ENCODE data around the gene LGI2. TPM values are rescaled to one million over a fixed set of nuclear protein-coding genes. Genes with fewer than 3 reads are reported as not detected.
A peak's percentile ranks its signal among the peaks of the same experiment; 100 is the strongest.

The LGI2 gene
- total RNA-seq, 1 donor from 2014 or later, result 0.98 TPM

DNA sequence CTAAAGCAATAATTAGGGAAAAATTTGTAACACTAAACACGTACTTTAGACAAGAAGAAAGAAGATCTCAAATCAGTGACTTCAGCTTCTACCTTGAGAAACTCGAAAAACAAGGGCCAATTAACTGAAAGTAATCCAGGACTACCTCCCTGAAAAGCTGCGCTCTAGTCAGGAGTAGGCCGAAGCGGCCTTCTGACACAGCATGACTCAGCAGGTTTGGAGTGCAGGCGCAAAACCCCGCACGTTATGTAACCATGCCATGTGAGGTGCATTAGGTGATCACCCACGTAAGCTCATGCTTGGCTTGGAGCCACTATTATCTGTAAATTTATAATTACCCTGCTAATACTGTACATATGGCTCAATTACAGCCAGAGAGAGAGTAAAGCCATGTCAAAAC is 65.1 kb downstream of the LGI2 start:
- no peaks in the 10 kb centered on the region for H3K27me3 ChIP-seq
- H3K4me3 ChIP-seq, result no peak overlapping the region
- no peaks in the 10 kb centered on the region for H3K9me3 ChIP-seq
- TF ChIP-seq POLR2AphosphoS5 (IDR thresholded peaks at IDR 0.05; ENCODE audit: insufficient read depth in 1 of 2, low read depth in 1 of 2) (no peak), CTCF (IDR thresholded peaks at IDR 0.05) (no peak), POLR2A (IDR thresholded peaks at IDR 0.05) (no peak)
- H3K36me3 ChIP-seq, result no peaks in the 10 kb centered on the region
- H3K27ac ChIP-seq, result no peak overlapping the region
- intact Hi-C loops (cut with DNase I), result no loop called here
- no peaks in the 10 kb centered on the region for H3K4me1 ChIP-seq
- peak; percentile 6 to 71 for DNase-seq (ENCODE audit: extremely low spot score in 2 of 2)

- TF ChIP-seq CTCF (IDR thresholded peaks at IDR 0.05) (no peak), POLR2A (IDR thresholded peaks at IDR 0.05) (no peak), POLR2AphosphoS5 (IDR thresholded peaks at IDR 0.05; ENCODE audit: insufficient read depth in 1 of 2, low read depth in 1 of 2) (no peak)
- no peaks in the 10 kb centered on the region for H3K36me3 ChIP-seq
- no peaks in the 10 kb centered on the region for H3K4me1 ChIP-seq
- DNase-seq (ENCODE audit: extremely low spot score in 2 of 2), result peak; percentile 31 to 40
- intact Hi-C loops (cut with DNase I), result no loop called here
- H3K27ac ChIP-seq, result no peak overlapping the region
- H3K4me3 ChIP-seq, result no peak overlapping the region
- H3K27me3 ChIP-seq, result no peaks in the 10 kb centered on the region
- H3K9me3 ChIP-seq, result no peaks in the 10 kb centered on the region
Measured at GRCh38 chr4:24963277-24963676, 67.5 kb downstream of the LGI2 start.

GRCh38 chr4:24957886-24958285 is 72.9 kb downstream of the LGI2 start:
- Histone ChIP-seq H3K4me3 (no peak overlapping the region), H3K36me3 (no peaks in the 10 kb centered on the region), H3K9me3 (peaks cover 5% of the 10 kb centered on the region), H3K4me1 (no peaks in the 10 kb centered on the region), H3K27ac (no peak overlapping the region), H3K27me3 (no peaks in the 10 kb centered on the region)
- intact Hi-C loops (cut with DNase I), result no loop called here
- TF ChIP-seq POLR2AphosphoS5 (IDR thresholded peaks at IDR 0.05; ENCODE audit: insufficient read depth in 1 of 2, low read depth in 1 of 2) (no peak), CTCF (IDR thresholded peaks at IDR 0.05) (no peak), POLR2A (IDR thresholded peaks at IDR 0.05) (no peak)
- DNase-seq (ENCODE audit: extremely low spot score in 2 of 2), result peak in 1 of 2 donors; percentile 3

DNA sequence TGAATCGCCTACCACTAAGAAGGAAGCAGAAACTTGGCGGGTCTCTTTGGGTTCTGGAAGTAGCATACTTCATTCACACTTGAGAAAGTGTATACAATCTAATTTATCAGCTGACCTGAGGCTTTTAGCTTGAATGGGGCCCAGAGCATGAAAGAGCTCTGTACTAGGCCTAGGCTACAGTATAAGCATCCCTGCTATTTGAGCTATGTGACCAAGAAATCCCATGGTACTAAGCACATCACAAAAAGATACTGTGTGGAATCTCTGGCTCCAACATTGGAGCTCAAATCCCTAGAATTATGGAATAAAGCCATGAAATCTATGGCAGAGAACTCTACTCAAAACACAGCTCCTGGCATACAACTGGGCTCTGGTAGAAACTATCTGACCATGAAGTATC is 74.0 kb downstream of the LGI2 start:
- Histone ChIP-seq H3K27ac (no peak overlapping the region), H3K27me3 (no peaks in the 10 kb centered on the region), H3K36me3 (no peaks in the 10 kb centered on the region), H3K9me3 (peaks cover 5% of the 10 kb centered on the region), H3K4me1 (no peaks in the 10 kb centered on the region), H3K4me3 (no peak overlapping the region)
- intact Hi-C loops (cut with DNase I), result no loop called here
- TF ChIP-seq POLR2AphosphoS5 (IDR thresholded peaks at IDR 0.05; ENCODE audit: insufficient read depth in 1 of 2, low read depth in 1 of 2) (no peak), POLR2A (IDR thresholded peaks at IDR 0.05) (no peak)
- peak in 1 of 2 donors; percentile 1 for DNase-seq (ENCODE audit: extremely low spot score in 2 of 2)

- no peak overlapping the region for H3K4me3 ChIP-seq
- no peak overlapping the region for H3K27ac ChIP-seq
- H3K27me3 ChIP-seq, result no peaks in the 10 kb centered on the region
- H3K4me1 ChIP-seq, result no peaks in the 10 kb centered on the region
- intact Hi-C loops (cut with DNase I), result no loop called here
- peaks cover 5% of the 10 kb centered on the region for H3K9me3 ChIP-seq
- no peak for TF ChIP-seq POLR2A (IDR thresholded peaks at IDR 0.05)
- TF ChIP-seq CTCF (IDR thresholded peaks at IDR 0.05), result no peak
- no peak for TF ChIP-seq POLR2AphosphoS5 (IDR thresholded peaks at IDR 0.05; ENCODE audit: insufficient read depth in 1 of 2, low read depth in 1 of 2)
- peak in 1 of 2 donors; percentile 14 for DNase-seq (ENCODE audit: extremely low spot score in 2 of 2)
- no peaks in the 10 kb centered on the region for H3K36me3 ChIP-seq
Measured at GRCh38 chr4:24956091-24956490, 74.7 kb downstream of the LGI2 start.

Data from vagina (tissue), 2 donors.